Prostate gland (tissue), 2 donors: Measurements from ENCODE around the gene ZKSCAN5.

Source experiments
- CTCF ChIP-seq, 4 experiments: fragments of 200-600 bp in 2 of 4; fragments of 450-650 bp in 2 of 4; sonication (generic) in 2 of 4; IDR thresholded peaks; 1 replicate in 3 of 4; 2 replicates in 1 of 4; pipeline ENCODE4 v1.5.1; 2016 to 2019; ENCODE audit warnings: antibody characterized with exemption in 4 of 4, mild to moderate bottlenecking in 2 of 4, moderate library complexity in 2 of 4
- POLR2A ChIP-seq: fragments of 450-650 bp; IDR thresholded peaks from one replicate; pipeline ENCODE4 v1.6.1; 2016; ENCODE audit warnings: antibody characterized with exemption, mild to moderate bottlenecking

- no peak for TF ChIP-seq CTCF (IDR thresholded peaks at IDR 0.05)
- TF ChIP-seq POLR2A: peak; percentile 47
Measured at GRCh38 chr7:99551767-99552463, 47.5 kb downstream of the ZKSCAN5 start, which contains the start of gene FAM200A.
